Stimulated activated CD8-positive, alpha-beta memory T cell treated with anti-CD3 and anti-CD28 coated beads, Interleukin-2, amount 100 ng/mL, for 48 hours (primary cell): Measurements from ENCODE around the gene WDR86.

Experiments used
- DNase-seq, 2 donors: peaks; one replicate each; pipeline ENCODE4 v3.0.0-alpha.2; 2020; ENCODE audit warnings: low read depth in 2 of 2

The WDR86 gene, protein sequence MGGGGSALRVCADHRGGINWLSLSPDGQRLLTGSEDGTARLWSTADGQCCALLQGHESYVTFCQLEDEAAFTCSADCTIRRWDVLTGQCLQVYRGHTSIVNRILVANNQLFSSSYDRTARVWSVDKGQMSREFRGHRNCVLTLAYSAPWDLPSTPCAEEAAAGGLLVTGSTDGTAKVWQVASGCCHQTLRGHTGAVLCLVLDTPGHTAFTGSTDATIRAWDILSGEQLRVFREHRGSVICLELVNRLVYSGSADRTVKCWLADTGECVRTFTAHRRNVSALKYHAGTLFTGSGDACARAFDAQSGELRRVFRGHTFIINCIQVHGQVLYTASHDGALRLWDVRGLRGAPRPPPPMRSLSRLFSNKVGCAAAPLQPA

DNA sequence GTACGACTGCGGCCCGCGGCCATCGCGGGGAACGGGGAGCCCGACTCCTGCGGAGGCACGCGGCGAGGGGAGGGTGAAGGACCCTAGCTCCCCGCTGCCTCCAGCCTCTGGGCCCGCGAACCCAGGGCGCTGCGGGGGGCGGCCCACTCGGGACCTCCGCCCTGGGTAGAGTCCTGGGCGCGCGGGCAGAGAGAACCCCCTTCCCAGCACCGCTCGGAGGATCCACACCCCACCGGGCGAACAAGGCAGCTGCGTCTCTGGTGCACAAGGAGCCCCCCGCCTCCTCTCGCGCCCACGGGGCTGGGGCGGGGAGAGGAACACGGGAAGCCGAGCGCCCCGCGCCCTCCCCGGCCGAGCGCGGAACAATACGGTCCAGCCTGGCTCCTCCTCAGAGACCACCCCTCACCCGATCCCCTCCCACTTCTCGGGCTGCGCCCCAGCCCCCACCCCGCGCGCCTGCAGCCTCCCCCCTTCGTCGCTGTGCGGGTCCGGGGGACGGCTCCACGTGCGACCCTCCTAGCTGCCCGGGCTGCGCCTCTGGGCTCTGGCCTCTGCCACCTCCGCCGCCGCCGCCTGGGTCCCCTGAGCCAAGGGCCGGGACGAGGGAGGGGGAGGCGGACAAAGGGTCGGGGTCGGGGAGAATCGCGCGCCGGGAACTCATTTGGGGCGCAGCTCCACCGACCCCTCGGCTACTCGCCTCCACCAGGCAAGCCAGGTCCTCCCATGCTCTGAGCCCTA, at the start of gene WDR86:
Gene WDR86, minus strand, starts transcription at position 372 of the 738 bp plus-strand sequence. CDS start 449 bp downstream, outside the sequence.
- DNase-seq = no peak

DNA sequence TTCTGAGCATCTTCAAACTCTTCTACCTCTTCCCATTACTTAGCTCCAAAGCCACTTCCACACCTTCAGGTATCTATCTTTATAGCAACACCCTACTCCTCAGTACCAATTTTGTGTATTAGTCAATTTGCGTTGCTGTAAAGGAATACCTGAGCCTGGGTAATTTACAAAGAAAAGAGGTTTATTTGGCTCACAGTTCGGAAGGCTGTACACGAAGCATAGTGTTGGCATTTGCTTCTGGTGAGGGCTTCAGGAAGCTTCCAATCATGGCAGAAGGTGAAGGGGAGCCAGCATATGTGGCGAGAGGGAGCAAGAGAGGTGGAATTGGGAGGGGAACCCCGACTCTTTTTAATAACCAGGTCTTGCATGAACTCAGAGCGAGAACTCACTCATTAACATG, 47.7 kb upstream of the WDR86 start:
- no peak for DNase-seq

DNA sequence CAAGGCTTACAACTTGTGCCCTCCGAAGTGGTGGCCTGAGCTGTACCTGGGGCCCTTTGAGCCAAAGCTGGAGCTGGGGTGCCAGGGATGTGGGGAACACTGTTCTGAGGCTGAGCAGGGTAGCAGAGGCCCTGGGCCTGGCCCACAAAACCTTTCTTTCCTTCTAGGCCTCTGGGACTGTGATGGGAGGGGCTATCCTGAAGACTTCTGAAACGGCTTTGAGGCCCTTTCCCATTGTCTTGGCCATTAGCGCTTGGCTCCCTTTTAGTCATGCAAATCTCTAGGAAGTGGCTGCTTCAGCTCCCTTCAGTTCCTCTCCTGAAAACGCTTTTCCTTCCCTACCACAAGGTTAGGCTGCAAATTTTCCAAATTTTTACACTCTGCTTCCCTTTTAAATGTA, 46.9 kb upstream of the WDR86 start:
- no peak for DNase-seq

DNA sequence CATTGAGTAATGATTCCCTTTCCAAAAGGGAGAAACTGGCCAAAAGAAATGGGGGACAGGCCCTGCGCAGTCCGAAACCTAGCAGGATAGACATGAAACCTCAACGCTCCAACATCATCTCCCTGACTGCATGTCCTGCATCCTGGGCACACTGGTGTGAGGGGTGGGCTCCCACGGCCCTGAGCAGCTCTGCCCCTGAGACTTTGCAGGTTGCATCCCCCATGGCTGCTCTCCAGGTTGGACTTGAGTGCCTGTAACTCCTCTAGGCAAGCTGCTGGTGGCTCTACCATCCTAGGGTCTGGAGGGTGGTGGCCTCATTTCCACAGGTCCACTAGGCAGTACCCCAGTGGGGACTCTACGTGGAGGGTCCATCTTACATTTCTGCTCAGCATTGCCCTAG, 46.4 kb upstream of the WDR86 start:
- no peak for DNase-seq

DNA sequence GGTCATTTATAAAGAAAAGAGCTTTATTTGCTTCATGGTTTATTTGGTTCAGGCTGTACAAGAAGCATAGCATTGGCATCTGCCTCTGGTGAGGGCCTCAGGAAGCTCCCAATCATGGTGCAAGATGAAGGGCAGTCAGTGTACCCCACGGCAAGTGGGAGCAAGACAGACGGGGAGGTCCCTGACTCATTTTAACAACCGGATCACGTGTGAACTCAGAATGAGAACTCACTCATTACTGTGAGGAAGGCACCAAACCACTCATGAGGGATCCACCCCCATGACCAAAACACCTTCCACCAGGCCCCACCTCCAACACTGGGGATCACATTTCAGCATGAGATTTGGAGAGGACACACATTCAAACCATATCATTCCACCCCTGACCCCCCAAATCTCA, 45.9 kb upstream of the WDR86 start:
- no peak for DNase-seq

DNA sequence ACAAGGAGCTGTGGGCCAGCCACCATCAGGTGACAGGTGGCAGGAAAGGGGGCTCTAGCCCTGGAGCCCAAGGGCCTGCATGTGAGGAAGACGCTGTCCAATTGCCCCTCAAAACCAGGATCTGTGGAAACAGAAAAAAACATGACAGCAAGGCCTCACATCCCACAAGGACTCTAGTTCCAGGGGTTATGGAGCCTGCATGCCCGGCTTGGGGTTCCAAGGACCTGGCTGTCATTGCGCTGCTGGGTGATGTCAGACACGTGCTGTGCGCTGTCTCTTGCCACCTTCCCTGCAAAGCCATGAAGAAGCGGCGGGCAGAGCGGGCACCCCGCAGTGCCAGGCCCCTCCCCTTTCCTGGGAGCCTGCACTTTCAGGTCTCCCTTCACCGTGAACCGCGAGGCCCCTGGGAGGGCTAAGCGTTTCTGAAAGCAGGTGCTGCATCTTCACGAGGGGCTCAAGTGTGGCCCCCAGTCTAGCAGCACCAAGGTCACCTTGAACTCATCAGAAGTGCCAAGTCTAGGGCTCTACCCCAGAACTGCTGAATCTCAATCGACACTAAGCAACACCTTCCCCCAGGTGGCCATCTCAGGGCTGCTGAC, 45.2 kb upstream of the WDR86 start:
- no peak for DNase-seq

DNA sequence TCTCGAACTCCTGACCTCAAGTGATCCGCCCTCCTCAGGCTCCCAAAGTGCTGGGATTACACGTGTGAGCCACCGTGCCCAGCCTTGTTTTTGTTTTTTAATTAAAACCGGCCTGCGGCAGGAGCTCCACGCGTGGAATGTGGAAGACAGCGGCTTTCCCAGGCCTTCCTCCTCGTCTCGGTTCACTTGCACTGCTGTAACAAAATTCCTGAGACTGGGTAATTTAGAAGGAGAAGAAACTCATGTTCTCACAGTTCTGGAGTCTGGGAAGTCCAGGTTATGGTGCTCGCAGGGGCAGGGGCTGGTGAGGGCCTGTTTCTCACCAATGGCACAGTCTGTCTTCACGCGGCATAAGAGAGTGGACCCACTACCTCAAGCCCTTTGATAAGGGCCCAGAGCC, 44.5 kb upstream of the WDR86 start:
- no peak for DNase-seq

DNA sequence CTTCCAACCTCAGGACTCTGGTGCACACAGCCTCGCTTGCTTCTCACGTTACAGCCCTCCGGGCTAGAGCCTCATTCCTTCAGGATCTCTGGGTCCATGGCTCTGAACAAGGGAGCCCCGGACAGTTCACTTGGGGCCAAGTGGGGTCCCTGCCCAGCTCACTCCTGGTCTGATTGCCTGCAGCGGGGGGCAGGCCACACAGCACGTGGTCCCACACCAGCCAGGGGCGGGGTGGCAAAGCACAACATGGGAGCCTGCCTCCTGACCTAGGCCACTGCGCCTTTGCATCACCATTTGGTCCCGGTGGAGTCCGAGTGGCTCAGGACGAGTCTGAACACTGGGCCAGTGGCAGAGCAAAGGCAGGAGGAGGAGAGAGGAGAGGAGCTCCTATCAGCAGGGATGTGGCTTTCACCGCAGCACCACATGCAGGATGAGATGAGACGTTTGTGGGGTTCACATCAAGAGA, 43.5 kb upstream of the WDR86 start:
- DNase-seq = no peak

DNA sequence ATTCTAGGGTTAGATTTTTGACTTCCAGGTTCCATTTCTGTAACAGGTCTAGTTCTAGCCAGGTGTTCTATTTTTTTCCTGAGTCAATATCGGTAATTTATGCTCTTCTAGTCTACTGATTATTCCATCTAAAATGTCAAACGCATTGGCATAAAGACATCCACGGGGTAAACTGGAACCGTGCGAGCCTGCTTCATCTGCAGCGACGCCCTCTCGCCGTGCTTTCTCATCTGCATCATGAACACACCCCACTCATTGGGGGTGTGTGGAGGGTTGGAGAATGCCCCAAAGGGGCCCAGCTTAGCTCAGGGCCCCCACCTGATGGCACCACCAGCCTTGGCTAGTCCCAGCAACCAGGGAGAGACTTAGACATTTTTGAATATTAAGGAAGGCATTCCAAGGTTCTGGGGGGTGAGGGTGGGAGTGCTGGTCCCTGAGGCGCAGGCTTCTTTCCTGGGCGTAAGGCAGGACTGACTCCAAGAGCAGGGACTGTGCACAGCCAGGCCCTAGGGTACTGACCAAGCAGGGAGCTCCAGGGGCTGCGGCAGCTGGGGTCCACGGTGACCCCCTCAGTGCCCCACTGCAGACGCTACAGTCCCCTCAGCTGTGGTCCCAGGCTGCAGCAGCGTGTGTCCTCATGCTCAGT, 43.0 kb upstream of the WDR86 start:
- DNase-seq = no peak

DNA sequence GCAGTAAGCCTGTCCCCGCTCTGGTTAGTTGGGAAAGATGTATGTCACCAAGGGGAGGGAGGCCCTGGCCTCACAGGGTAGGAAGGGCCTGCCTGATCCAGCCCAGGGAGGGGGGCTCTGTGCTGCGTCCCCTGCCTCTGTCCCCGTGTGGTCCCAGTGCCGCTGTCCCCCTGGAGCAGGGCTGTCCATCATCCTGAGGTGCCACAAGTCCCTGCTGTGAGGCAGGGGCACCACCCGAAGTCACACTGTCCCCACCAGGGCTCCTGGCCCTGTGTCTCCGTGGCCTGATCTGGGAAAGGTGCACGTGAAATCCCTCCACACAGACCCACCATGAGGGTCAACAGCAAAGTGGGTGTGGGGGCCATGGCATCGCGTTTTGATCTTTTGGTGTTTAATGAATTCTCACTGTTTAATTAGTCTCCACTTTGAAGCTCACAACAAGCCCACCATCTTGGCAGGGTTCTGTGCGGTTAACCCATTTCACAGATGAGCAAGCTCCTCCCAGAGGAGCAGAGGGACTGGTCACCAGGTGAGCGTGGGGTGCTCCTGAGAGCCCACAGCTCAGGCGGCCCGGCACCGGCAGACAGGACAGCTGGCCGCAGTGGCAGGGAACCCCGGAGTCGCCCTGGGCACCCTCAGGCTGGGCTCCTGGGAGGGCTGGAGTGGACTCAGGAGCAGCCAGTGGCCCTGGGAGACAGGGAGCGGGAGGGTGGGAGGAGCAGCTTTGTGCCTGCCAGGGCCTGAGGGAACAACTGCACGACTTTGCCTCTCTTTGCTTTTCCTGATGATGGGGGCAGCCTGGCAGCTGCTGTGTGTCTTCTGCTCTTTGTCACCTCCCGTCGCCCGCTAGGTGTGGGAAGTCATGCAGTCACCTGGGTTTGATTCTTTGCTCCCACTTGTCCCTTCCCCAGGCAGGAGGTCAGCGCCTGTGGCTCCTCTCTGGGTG, 42.1 kb upstream of the WDR86 start:
- no peak for DNase-seq

DNA sequence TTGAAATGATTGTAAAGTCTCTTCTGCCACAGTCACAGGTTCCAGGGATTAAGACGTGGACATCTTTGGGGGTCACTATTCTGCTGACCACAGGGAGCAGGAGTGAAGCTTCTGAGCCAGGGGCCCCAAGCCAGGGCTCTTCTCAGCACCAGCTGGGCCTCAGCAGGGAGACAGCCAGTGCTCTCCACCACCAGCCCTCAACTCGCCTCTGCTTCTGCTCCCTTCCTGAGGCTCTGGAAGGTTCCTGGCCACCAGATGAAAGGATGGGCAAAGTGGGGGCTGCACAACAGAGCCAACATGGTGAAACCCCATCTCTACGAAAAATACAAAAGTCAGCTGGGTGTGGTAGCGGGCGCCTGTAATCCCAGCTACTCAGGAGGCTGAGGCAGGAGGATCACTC, 41.3 kb upstream of the WDR86 start:
- no peak for DNase-seq

DNA sequence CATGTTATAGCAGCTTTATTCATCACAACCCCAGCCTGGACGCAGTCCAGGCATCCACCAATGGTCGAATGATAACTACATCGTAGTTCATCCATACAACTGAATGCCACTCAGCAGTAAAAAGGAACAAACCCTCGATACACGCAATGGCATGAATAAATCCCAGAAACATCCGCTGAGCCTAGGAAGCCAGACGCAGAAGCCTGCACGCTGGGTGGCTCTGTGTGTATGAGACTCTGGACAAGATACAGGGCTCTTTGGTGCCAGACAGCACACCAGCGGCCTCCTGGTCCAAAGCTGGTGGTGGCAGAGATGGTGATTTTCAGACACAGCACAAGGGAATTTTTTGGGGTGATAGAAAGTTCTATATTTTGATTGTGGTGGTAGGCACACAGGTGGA, 40.2 kb upstream of the WDR86 start:
- no peak for DNase-seq

DNA sequence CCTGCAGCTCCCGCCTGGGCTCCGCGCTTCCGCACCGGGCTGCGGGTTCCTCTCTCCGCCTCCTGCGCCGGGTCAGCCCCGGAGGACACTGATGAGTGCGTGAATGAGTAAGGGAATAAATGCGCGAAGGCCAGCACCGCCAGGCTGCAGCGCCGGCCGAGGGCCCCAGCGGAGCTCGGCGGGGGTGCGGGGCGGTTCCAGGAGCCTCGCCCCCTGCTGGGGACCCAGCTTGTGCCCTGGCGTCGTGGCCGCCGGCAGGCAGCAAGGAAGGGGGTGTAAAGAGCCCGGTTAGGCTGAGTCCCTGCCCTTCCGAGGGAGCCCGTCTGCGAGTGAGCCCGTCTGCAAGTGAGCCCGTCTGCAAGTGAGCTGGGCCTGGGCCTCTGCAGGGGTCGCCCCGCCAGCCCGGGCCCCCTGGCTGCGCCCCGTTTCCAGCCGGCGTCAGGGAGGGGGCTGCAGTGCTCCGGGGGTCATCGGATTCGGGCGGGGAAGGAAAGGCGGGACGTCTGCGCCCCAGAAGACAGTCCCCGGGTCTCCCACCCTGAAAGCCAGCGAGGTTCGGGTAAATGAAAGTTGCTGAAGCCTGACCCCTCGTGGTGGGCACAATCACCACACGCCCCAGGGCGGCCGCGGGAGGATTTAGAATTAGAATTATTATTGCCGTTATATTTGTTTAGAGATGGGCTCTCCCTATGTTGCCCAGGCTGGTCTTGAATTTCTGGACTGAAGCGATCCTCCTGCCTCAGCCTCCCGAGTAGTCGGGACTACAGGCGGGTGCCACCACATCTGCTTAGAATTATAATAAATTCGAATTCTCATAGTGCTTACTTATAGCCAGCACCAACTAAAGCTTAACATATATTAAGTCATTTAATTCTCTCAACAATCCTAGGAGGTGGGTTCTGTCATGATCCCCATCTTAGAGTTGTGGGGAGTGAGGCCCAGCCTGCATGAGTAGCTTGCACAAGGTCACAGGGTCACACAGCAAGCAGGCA, 38.7 kb upstream of the WDR86 start:
- peak; percentile 57 to 63 for DNase-seq

DNA sequence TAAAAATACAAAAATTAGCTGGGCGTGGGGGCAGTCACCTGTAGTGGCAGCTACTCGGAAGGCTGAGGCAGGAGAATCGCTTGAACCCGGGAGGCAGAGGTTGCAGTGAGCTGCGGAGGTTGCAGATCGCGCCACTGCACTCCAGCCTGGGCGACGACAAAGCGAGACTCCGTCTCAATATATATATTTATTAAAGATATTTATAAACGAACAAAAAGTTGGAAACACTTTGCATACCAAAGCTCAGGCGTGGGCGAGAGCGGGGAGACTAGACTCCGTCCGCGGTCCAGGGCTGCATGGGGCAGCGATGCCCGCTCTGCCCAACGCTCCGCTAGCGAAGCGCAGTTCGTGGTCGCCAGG, 38.0 kb upstream of the WDR86 start:
- no peak for DNase-seq

DNA sequence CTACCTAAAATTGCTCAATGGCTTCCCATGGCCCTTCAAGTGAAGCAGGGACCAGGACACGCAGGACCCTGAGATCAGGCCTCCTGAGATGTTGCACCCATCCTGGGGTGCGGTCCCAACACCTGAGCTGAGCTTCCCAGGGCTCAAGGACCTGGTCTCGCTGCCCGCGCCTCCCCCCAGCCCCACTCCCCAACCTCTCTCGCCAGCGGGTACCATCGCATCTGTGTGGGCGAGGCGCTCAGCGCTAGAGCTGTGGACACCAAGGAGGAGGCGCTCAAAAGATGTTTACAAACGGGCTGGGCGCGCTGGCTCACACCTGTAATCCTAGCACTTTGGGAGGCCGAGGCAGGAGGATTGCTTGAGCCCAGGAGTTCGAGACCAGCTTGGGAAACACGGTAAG, 37.5 kb upstream of the WDR86 start:
- no peak for DNase-seq

DNA sequence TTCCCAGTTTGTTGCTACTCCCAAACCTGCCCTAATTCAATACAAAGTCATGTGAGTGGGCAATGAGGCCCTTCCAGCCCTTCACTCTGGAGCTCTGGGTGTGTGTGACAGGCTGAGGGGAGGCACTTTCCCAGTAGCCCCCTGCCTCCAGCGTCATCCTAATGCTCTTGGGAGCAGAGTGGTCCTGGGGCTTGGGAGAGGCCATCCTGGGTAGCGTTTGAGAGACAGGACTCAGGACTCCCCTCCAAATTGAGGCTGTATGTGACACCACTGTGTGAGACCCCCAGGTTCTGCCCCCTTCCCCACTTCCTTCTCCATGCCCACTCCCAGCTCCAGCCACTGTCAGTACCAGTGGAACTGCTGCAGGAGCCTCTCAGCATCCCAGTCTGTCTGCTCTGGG, 36.6 kb upstream of the WDR86 start:
- no peak for DNase-seq

DNA sequence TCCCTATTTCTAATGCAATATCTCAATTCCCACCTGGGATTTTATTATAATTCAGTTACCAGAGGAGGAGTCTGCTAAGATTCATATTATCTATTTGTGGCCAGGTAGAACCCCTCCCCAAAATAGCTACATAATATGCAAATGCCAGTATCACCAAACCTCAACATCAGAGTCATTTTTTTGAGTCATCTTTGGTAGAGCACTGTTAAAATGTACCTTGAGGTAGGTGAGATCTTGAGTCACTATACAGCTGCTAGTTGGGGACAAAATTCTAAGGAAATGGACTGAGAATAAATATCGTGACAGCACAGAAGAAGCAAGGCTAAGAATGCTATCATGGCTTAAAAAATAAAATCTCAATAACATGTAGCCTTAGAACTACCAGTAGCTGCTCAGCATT, 34.8 kb upstream of the WDR86 start:
- no peak for DNase-seq

DNA sequence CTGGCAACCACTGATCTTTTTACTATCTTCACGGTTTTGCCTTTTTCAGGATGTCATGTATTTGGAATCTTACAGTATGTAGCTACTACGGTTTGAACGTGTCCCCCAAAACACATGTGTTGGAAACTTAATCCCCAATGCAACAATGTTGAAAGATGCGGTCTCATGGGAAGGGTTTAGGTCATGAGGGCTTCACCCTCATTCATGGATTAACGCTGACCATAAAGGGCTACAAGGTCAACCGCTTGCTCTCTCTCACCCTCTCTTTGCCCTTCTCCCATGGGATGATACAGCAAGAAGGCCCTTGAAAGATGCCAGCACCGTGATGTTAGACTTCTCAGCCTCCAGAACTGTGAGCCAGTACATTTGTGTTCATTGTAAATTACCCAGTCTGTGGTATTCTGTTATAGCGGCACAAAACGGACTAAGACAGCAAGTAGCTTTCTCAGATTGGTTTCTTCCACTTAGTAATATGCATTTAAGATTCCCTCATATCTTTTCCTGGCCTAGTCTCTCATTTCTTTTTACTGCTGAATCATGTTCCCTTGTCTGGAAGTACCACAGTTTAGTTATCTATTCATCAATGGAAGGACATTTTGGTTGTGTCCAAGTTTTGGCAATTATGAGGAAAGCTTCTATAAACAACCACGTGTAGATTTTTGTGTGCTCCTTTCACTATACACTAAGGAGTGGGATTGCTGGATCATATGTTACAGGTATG, 33.1 kb upstream of the WDR86 start:
- DNase-seq = no peak

DNA sequence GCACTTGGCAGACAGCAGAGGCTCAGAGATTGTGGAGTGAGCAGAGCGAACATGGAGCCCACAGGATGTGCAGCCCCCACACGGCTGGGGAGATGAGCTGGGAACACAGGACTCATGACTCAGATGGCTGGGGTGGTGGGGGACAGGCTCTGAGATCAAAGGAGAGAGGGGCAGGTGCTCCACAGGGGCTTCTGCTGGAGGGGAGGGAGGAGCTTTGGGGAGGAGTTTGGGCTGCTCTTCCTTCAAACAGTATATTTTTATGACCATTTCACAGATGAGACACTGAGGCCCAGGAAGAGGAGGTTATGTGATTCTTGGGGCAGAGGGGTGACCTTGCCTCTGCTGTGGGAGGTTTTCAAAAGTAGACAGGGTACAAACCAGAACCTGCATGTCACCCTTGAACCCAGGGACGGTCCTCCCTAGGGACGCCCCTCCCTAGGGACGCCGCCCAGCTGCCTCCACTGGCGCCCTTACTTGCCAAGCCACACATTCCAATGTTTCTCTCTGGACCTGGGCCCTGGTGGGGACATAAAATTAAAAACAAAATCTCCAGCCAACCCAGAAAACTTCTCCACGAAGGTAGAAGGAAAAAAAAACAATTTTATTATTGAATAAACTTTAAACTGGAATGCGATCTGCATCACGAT, 31.1 kb upstream of the WDR86 start:
- DNase-seq = no peak
